Activated T-helper 2 cell treated with anti-CD3 and anti-CD28 coated beads, Interferon-gamma antibody, Interleukin-2, Interleukin-4, amounts not matched to agents 10 μg/mL and 5 μg/mL and 100 μg/mL, durations not matched to agents 14 hours and 24 hours and 36 hours (primary cell): ENCODE results near the gene MUC16. TPM values are rescaled to one million over a fixed set of nuclear protein-coding genes. Genes with fewer than 3 reads are reported as not detected.

Source experiments
- DNase-seq: peaks from one replicate; pipeline ENCODE4 v3.0.0; 2021; ENCODE audit warnings: low spot score
- H3K27ac Mint-ChIP-seq: one replicate; pipeline ENCODE4 v1.8.0; 2021; ENCODE audit warnings: mixed read lengths
- H3K27me3 Mint-ChIP-seq: one replicate; pipeline ENCODE4 v1.8.0; 2021; ENCODE audit warnings: low read depth, mixed read lengths
- H3K36me3 Mint-ChIP-seq: one replicate; pipeline ENCODE4 v1.8.0; 2021; ENCODE audit warnings: low read depth, mixed read lengths
- H3K4me1 Mint-ChIP-seq: one replicate; pipeline ENCODE4 v1.8.0; 2021; ENCODE audit warnings: low read depth, mixed read lengths
- H3K4me3 Mint-ChIP-seq: one replicate; pipeline ENCODE4 v1.8.0; 2021; ENCODE audit warnings: low read depth, mild to moderate bottlenecking, moderate library complexity, mixed read lengths
- H3K9me3 Mint-ChIP-seq: one replicate; pipeline ENCODE4 v1.8.0; 2021; ENCODE audit warnings: mixed read lengths
- intact Hi-C: fragments of 100-400 bp; cut with micrococcal nuclease; formaldehyde crosslinking; loops from one replicate; pipeline ENCODE4 v1.15.1; 2023
- total RNA-seq: library from RNA; stranded (reverse); gene quantifications from 2 replicates; pipeline ENCODE4 v1.2.3, GENCODE V29; 2022

MUC16 gene
- total RNA-seq, 1 donor from 2014 or later = not detected

DNA sequence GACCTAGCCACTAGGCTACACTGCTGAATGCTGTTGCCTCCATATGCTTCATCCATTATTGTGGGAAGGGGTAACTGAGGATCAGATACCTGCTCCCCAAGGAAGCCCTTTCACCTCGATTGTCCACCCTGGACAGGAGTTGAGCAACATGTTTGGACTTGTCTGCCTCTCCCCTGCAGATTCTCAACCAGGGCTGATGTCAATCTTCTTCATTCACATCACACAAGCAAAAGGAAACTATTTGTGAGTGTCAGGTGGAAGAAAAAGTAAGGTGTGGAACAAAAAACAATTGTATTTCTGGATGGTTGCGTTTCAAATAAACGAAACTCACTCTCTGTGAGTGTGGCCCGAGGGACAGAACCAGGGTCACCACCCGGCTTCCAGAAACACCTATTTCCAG is 29.5 kb upstream of the MUC16 start:
- Mint-ChIP-seq H3K36me3 (no peaks in the 10 kb centered on the region), H3K27ac (no peak overlapping the region), H3K4me3 (no peak overlapping the region), H3K9me3 (no peaks in the 10 kb centered on the region), H3K27me3 (no peaks in the 10 kb centered on the region), H3K4me1 (no peaks in the 10 kb centered on the region)
- intact Hi-C loops = no loop called here
- DNase-seq = no peak

DNA sequence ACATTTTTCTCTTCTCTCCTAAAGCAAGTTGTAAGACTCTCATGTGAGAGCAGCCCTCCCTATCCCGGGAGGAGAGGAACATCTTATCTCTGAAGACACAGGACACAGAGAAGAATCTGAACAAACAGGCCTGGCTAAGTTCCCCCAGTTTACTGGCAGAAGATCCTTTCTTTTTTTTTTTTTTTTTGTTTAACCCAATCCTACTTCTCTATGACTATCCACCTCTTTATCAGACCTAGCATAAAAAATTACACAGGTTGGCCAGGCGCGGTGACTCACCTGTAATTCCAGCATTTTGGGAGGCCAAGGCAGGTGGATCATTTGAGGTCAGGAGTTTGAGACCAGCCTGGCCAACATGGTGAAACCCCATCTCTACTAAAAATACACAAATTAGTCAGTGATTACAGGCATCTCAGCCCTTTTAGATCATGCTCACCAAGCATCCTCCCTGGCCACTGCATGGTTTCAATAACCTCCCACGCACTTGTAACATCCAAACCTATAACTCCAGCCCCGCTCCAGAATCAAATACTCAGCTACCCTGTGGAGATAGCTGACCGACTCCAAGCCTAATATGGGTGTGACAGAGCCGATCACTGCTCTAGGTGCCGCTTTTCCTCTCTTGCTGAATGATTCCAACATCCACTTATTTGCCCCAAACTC is 27.3 kb upstream of the MUC16 start:
- Mint-ChIP-seq H3K27ac (no peak overlapping the region), H3K4me3 (no peak overlapping the region), H3K27me3 (no peaks in the 10 kb centered on the region), H3K9me3 (no peaks in the 10 kb centered on the region), H3K36me3 (no peaks in the 10 kb centered on the region), H3K4me1 (no peaks in the 10 kb centered on the region)
- intact Hi-C loops = no loop called here
- DNase-seq = no peak

DNA sequence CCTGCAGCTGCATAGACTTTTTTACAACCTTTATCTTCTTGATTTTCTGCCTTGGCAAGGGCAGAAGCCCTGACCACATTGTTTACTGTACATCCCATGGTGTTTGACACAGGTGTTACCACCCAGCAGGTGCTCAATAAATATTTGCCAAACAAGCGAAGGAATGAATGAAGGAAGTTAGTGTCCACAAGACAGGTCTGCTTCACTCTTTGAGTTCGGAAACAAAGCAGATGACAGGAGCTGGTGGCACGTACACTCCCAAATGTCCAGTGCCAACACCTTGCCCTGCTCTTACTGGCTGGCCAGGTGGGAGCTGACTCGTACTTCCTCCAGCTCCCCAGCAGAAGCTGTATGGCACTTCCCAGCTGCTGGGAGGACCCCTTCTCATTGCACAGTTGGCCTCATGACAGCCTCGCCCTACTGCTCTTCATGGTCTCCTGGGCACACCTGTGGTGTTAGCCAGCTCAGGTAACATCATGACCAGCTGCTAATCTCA is 22.0 kb upstream of the MUC16 start:
- H3K36me3 Mint-ChIP-seq = no peaks in the 10 kb centered on the region

DNA sequence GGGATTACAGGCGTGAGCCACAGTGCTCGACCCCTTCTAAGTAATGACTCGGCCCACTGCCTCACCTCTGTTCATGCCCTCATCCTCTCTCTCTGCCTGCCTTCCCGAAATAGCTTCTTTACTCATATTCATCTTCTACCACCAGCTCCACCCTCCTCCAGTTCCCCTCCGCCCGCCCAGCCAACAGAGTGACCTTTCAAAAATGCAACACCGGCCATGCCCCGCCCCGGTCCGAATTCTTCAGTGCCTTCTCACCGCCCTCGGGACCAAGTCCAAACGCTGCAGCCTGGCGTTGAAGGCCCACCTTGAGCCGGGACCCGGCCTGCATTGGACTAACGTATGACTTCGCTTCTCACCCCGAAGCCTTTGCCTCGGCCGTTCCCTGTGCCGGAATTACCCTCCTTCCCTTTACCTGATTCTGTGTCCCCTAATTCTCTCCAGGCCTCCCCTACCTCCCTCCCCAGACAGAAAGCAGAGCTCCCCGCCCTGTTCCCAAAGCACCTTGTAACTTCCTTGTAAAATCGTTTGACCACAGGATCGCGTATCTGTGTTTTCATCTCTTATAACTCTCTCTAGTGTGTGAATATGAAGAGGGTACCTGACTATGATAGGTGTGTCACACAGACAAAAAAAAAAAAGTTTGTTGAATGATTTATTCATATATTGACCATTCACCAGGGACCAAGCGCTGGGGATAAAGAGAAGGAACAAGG is 8.1 kb upstream of the MUC16 start:
- H3K27me3 Mint-ChIP-seq = no peaks in the 10 kb centered on the region
- no peaks in the 10 kb centered on the region for H3K4me1 Mint-ChIP-seq
- DNase-seq = no peak
- no peak overlapping the region for H3K27ac Mint-ChIP-seq
- peaks cover 6% of the 10 kb centered on the region for H3K9me3 Mint-ChIP-seq
- intact Hi-C loops = no loop called here
- H3K4me3 Mint-ChIP-seq = no peak overlapping the region
- H3K36me3 Mint-ChIP-seq = no peaks in the 10 kb centered on the region

More for the DNA sequence above, 22.0 kb upstream of the MUC16 start:
- DNase-seq = no peak
- Mint-ChIP-seq H3K4me3 (no peak overlapping the region), H3K27me3 (no peaks in the 10 kb centered on the region), H3K4me1 (no peaks in the 10 kb centered on the region), H3K9me3 (no peaks in the 10 kb centered on the region), H3K27ac (no peak overlapping the region)
- intact Hi-C loops = no loop called here

DNA sequence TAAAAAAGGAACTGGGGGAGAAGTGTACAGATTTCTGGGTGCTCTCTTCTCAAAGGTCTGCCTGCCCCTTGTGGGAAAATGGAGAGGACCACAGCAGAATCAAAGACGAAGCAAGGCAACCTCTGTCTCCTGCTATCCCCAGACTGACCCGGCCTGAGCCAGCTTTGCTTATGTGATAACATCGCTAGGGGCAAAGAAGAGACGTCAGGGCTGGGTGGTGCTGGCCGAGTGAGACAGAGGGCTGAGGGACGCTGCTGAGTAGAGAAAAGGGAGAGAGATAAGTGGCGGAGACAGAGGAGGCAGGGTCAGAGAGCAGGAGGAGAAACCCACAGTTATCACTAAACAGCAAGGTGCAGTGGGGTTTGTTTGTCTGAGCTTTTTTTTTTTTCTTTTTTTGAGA is 4.6 kb upstream of the MUC16 start:
- H3K4me3 Mint-ChIP-seq = no peak overlapping the region
- no peaks in the 10 kb centered on the region for H3K36me3 Mint-ChIP-seq
- H3K27me3 Mint-ChIP-seq = no peaks in the 10 kb centered on the region
- no peak for DNase-seq
- H3K9me3 Mint-ChIP-seq = peaks cover 9% of the 10 kb centered on the region
- intact Hi-C loops = no loop called here
- H3K4me1 Mint-ChIP-seq = no peaks in the 10 kb centered on the region
- no peak overlapping the region for H3K27ac Mint-ChIP-seq

DNA sequence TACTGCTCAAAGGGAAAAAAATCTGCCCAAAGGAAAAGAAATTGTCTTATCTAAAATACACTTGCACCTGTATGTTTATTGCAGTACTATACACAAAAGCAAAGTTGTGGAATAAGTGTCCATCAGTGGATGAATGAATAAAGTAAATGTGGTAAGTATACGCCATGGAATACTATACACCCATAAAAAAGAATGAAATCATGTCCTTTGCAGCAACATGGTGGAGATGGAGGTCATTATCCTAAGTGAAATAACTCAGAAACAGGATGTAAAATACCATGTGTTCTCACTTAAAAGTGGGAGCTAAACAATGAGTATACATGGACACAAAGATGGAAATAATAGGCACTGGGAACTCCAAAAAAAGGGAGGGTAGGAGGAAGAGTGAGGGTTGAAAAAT is 3.8 kb upstream of the MUC16 start:
- Mint-ChIP-seq H3K4me3 (no peak overlapping the region), H3K27me3 (no peaks in the 10 kb centered on the region), H3K27ac (no peak overlapping the region), H3K9me3 (peaks cover 9% of the 10 kb centered on the region), H3K4me1 (no peaks in the 10 kb centered on the region), H3K36me3 (no peaks in the 10 kb centered on the region)
- no peak for DNase-seq
- intact Hi-C loops = no loop called here

DNA sequence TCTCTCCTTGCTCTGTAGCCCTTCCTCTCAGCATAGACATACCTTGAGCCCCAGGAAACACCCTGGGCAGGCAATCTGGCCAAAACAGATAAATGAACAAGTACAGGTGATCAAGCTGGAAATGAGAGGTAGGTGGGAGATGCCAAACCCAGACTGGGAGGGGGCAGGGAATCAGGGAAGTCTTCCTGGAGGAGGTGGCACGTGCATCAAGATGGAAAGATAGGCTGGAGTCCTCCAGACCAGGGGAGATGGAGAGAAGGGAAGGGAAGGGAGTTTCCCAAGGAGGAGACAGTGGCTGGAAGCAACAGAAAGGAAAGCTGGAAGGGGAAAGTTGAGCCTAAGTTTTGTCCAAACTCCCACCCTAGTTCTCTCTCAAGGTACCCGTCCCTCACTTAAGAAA is 1.7 kb upstream of the MUC16 start:
- Mint-ChIP-seq H3K27ac (no peak overlapping the region), H3K9me3 (peaks cover 9% of the 10 kb centered on the region), H3K36me3 (no peaks in the 10 kb centered on the region), H3K27me3 (no peaks in the 10 kb centered on the region), H3K4me3 (no peak overlapping the region), H3K4me1 (no peaks in the 10 kb centered on the region)
- no peak for DNase-seq
- intact Hi-C loops = no loop called here

DNA sequence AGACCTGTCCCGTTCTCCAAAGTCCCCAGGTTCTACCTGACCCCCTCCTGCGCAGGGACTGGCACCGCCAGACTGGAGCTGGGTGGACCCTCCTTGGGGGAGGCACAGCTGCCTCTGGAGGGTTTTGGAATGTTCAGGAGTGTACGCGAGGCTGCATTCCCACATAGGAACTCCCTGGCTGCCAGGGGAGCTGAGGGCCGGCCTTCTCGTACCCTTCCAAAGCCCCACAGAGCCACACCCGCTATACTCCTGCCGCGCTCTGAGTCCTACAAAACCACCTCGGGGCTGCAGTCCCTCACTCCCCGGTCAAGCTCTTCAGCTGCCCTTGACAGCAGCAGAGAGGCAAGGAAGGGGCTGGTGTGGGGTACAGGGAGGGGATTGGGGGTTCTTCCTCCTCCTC is 484 bp upstream of the MUC16 start:
- Mint-ChIP-seq H3K4me3 (no peak overlapping the region), H3K27ac (no peak overlapping the region), H3K36me3 (no peaks in the 10 kb centered on the region), H3K9me3 (peaks cover 9% of the 10 kb centered on the region), H3K4me1 (no peaks in the 10 kb centered on the region), H3K27me3 (no peaks in the 10 kb centered on the region)
- intact Hi-C loops = no loop called here
- DNase-seq = no peak

DNA sequence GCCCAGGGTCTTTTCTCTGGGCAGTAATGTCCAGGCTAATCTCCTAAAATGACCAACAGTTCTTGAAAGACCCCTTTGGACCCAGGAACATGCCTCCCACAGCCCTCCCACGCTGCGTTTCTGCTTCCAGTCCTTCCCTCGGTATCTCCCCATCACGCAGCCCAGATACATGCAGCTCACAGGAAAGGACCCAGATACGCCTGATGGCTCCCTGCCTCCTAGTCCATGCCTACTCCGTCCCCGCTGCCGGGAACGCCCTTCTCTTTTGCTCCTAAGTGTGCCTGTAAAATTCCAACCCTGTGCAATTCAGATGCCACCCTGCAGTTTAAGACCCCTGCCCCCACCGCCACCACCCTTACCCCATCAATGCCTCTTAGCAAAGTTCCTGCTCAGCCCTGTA is 778 bp downstream of the MUC16 start:
- Mint-ChIP-seq H3K9me3 (peaks cover 10% of the 10 kb centered on the region), H3K4me3 (no peak overlapping the region), H3K36me3 (no peaks in the 10 kb centered on the region), H3K4me1 (no peaks in the 10 kb centered on the region), H3K27me3 (no peaks in the 10 kb centered on the region), H3K27ac (no peak overlapping the region)
- intact Hi-C loops = no loop called here
- DNase-seq = no peak

DNA sequence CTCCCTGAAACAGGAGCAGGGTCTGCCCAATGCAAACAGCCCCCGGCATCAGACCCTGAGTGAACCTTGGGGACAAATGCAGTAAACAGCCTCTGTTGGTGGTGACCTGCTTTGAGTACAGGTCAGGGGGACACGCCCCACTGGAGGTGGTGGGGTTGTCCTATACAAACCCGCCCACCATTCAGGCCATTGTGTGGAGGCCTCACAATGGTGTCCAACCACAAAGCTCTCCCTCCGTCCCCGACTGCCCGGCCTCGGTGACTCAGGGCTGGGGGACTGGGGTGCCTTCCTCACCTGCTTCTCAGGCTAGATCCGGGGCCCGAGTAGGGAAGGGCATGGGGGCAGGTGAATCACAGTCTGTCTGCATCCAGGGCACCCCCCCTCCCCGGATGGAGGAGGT is 1.5 kb downstream of the MUC16 start:
- DNase-seq = no peak
- no peak overlapping the region for H3K4me3 Mint-ChIP-seq
- H3K9me3 Mint-ChIP-seq = peaks cover 8% of the 10 kb centered on the region
- intact Hi-C loops = no loop called here
- H3K4me1 Mint-ChIP-seq = no peaks in the 10 kb centered on the region
- no peaks in the 10 kb centered on the region for H3K36me3 Mint-ChIP-seq
- no peaks in the 10 kb centered on the region for H3K27me3 Mint-ChIP-seq
- no peak overlapping the region for H3K27ac Mint-ChIP-seq

DNA sequence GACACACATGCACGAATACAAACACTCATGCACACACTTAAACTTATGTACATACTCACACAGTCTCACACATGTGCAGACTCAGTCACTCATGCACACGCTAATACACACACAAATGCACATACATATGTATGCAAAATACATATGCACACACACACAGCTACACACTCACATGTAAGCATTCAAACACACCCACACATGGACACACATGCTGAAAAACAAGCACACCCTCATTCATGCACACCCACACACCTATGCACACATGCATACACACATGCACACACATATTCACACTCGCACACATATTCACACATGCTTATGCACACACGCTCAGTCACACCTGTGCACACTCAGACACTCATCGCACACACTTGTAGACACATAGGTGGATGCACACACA is 9.3 kb downstream of the MUC16 start:
- Mint-ChIP-seq H3K36me3 (no peaks in the 10 kb centered on the region), H3K9me3 (peaks cover 22% of the 10 kb centered on the region), H3K27me3 (no peaks in the 10 kb centered on the region), H3K27ac (no peak overlapping the region), H3K4me1 (no peaks in the 10 kb centered on the region), H3K4me3 (no peak overlapping the region)
- intact Hi-C loops = no loop called here
- no peak for DNase-seq

DNA sequence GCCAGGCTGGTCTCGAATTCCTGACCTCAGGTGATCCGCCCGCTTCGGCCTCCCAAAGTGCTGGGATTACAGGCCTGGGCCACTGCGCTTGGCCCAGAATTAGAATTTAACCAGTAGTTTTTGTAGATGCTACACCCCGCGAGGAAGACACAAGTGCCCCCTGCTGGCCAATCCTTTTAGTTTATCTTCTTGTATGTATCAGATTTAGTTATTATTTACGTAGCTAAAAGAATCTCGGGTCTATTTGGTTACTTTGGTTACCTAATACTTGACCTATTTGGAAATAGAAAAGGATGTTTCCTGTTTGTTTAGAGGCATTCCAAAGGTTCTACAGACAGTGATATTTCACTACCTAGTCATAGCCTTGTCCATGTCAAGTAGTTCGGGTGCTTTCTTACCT is 22.0 kb downstream of the MUC16 start:
- Mint-ChIP-seq H3K4me1 (no peaks in the 10 kb centered on the region), H3K36me3 (no peaks in the 10 kb centered on the region), H3K9me3 (no peaks in the 10 kb centered on the region), H3K27me3 (no peaks in the 10 kb centered on the region), H3K4me3 (no peak overlapping the region), H3K27ac (no peak overlapping the region)
- intact Hi-C loops = no loop called here
- DNase-seq = no peak

DNA sequence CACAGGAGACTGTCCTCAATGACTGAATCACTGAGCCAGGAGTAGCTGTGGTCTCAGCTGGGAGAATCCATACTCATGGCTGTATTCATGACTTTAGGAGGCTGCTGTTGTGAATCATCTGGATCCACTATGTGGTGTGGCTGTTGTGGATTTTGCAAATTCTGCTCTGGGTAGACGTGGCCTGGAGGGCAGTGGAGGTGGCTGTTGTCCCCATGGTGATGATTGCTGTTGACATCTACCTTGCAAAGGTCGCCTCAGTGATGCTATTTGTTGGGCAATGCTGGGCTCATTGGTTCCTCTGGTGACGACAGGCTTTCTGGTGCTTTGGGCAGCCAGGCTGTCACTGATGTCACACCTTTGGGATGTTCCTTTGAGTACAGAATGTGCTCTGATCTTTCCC is 23.9 kb downstream of the MUC16 start:
- Mint-ChIP-seq H3K4me1 (no peaks in the 10 kb centered on the region), H3K36me3 (no peaks in the 10 kb centered on the region), H3K4me3 (no peak overlapping the region)

More for the DNA sequence above, 23.9 kb downstream of the MUC16 start:
- intact Hi-C loops = no loop called here
- H3K9me3 Mint-ChIP-seq = peaks cover 2% of the 10 kb centered on the region
- no peaks in the 10 kb centered on the region for H3K27me3 Mint-ChIP-seq
- H3K27ac Mint-ChIP-seq = no peak overlapping the region
- DNase-seq = no peak
